Regular cardiac myocyte (primary cell): ENCODE measurements around the gene CENPQ. TPM values are rescaled to one million over a fixed set of nuclear protein-coding genes. Genes with fewer than 3 reads are reported as not detected.

Experiments used
- total RNA-seq: library from RNA; depleted of rRNA; stranded (reverse); fragments of >200 nt; gene quantifications from 2 replicates; pipeline ENCODE4 v1.2.3, GENCODE V29; 2014

CENPQ gene, protein sequence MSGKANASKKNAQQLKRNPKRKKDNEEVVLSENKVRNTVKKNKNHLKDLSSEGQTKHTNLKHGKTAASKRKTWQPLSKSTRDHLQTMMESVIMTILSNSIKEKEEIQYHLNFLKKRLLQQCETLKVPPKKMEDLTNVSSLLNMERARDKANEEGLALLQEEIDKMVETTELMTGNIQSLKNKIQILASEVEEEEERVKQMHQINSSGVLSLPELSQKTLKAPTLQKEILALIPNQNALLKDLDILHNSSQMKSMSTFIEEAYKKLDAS
- total RNA-seq: 7.0 and 12.7 TPM in 2 replicates

GRCh38 chr6:49462927-49463611 is at the start of gene CENPQ, which contains the start of gene MMUT:
Gene CENPQ (plus strand): TSS chr6:49463370. CDS start chr6:49470177, 6,807 bp downstream.
Gene MMUT (minus strand): TSS chr6:49463253. CDS start chr6:49459466, 3,787 bp downstream.

DNA sequence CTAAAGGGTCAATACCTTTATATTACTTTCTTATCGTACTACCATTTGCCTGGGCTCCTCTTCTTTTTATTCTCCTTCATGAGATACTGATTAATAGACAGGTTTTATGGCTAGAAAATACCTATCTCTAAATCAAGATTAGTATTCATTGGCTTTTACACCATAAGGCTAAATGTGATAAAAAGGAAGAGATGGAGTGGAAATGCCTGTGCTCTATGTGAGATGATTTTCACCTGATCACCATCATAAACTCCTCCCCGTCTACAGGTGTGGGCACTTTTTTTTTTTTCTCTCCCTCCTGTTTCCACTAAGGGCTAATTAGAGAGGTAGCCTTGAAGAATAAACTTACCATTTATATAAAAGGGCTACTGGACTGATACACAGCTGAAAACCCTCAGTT is 36.5 kb downstream of the CENPQ start, which contains the start of gene GLYATL3:
TSS of gene GLYATL3 (plus strand) at position 301 of the 400 bp plus-strand sequence. CDS start 12,068 bp downstream, outside the sequence.

Other genes with a start within 250 kb of the CENPQ start
- 12.1 and 15.5 TPM in 2 replicates for gene MMUT, start 117 bp upstream of the CENPQ start, total RNA-seq
- gene GLYATL3, start 36.6 kb downstream of the CENPQ start, total RNA-seq: not detected in 2 replicates
- gene C6orf141, start 87.3 kb downstream of the CENPQ start, total RNA-seq: 0.28 TPM in 1 of 2 replicates, not detected in the other
- gene RHAG, start 173.5 kb downstream of the CENPQ start, total RNA-seq: not detected in 2 replicates